OCI-LY3 (cell line): ENCODE results near the gene CCDC27.

Experiments used
- EZH2phosphoT487 ChIP-seq: fragments of 200-600 bp; shearing (Covaris generic); IDR thresholded peaks from 2 replicates; pipeline ENCODE4 v1.6.1; 2018; ENCODE audit warnings: antibody characterized with exemption, mixed run types, low read depth
- TF ChIP-seq, protein P1 (sequence below): fragments of 200-600, 300-600 bp; sonication (generic); IDR thresholded peaks from 2 replicates; pipeline ENCODE4 v1.5.1; 2014; ENCODE audit warnings: antibody characterized with exemption, low read length, low read depth

DNA sequence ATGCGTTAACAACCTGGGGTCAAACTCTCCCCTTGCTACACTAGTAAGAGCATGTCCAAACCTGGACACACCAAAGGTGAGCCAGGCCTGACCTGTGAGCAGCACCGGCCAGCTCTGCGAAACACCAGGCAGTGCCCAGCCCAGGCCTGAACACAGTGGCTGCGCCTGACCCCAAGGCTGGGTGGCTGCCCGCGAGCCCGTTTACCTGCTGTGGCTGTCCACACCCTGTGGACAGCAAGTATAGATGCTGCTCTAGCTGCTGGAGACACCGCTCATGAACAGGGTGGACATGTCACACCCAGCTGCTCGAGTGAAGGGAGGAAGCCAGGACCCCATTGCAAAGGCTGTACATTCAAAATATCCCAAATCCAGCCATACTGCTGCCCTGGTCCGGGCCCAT, 7.6 kb upstream of the CCDC27 start:
- TF ChIP-seq, protein P1, sequence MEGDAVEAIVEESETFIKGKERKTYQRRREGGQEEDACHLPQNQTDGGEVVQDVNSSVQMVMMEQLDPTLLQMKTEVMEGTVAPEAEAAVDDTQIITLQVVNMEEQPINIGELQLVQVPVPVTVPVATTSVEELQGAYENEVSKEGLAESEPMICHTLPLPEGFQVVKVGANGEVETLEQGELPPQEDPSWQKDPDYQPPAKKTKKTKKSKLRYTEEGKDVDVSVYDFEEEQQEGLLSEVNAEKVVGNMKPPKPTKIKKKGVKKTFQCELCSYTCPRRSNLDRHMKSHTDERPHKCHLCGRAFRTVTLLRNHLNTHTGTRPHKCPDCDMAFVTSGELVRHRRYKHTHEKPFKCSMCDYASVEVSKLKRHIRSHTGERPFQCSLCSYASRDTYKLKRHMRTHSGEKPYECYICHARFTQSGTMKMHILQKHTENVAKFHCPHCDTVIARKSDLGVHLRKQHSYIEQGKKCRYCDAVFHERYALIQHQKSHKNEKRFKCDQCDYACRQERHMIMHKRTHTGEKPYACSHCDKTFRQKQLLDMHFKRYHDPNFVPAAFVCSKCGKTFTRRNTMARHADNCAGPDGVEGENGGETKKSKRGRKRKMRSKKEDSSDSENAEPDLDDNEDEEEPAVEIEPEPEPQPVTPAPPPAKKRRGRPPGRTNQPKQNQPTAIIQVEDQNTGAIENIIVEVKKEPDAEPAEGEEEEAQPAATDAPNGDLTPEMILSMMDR: no peak
- no peak for TF ChIP-seq EZH2phosphoT487
